Aorta (tissue), 5 donors: Measurements from ENCODE around the gene FAM151A. TPM values are rescaled to one million over a fixed set of nuclear protein-coding genes. Genes with fewer than 3 reads are reported as not detected.

Experiments
- ATAC-seq: fragments of 200-7000 bp; cut with Tn5 transposase; one replicate; pipeline ENCODE4 v1.9.1; 2022; ENCODE audit warnings: moderate library complexity; ENCODE audit not compliant: low FRiP score
- DNase-seq, 2 donors: peaks; one replicate each; pipeline ENCODE4 v3.0.0-alpha.2; 2020
- H3K27ac ChIP-seq, 2 donors: one replicate each; pipeline ENCODE4 v1.5.1; 2013; ENCODE audit warnings: low read length in 2 of 2, mild to moderate bottlenecking in 2 of 2, moderate library complexity in 2 of 2, control low read depth in 1 of 2, inconsistent platforms in 1 of 2, low read depth in 1 of 2
- H3K27me3 ChIP-seq, 2 donors: one replicate each; pipeline ENCODE4 v1.6.1; 2013; ENCODE audit warnings: control low read depth in 1 of 2, low read length in 1 of 2, mild to moderate bottlenecking in 1 of 2, moderate library complexity in 1 of 2; ENCODE audit not compliant: insufficient read depth in 2 of 2, control insufficient read depth in 1 of 2
- H3K36me3 ChIP-seq, 2 donors: one replicate each; pipeline ENCODE4 v1.6.1; 2013; ENCODE audit warnings: control low read depth in 1 of 2, low read length in 1 of 2, mild to moderate bottlenecking in 1 of 2; ENCODE audit not compliant: insufficient read depth in 2 of 2, control insufficient read depth in 1 of 2
- H3K4me1 ChIP-seq, 2 donors: one replicate each; pipeline ENCODE4 v1.6.1; 2013; ENCODE audit warnings: low read length in 2 of 2, control low read depth in 1 of 2, mild to moderate bottlenecking in 1 of 2, moderate library complexity in 1 of 2; ENCODE audit not compliant: insufficient read depth in 2 of 2, control insufficient read depth in 1 of 2
- H3K4me3 ChIP-seq, 2 donors: one replicate each; pipeline ENCODE4 v1.5.1; 2013; ENCODE audit warnings: low read length in 2 of 2, control low read depth in 1 of 2, mild to moderate bottlenecking in 1 of 2
- H3K9me3 ChIP-seq: one replicate; pipeline ENCODE4 v1.6.1; 2013; ENCODE audit warnings: mild to moderate bottlenecking, low read length; ENCODE audit not compliant: control insufficient read depth
- WGBS, 2 donors: extraction: QIAGEN DNeasy Blood & Tissue Kit; methylation state at CpG; one replicate each; pipeline ENCODE4 v1.1.7; 2013; 5-methylcytosine and 5-hydroxymethylcytosine counted together
- intact Hi-C, 2 donors: fragments of 100-400 bp; cut with DNase I; formaldehyde crosslinking; loops; one replicate each; pipeline versions ENCODE4 v1.14.2 to v1.15.0; 2022
- polyA plus RNA-seq, 2 donors: library from polyadenylated mRNA; stranded (reverse); fragments of 200-250 nt; gene quantifications; one replicate each; pipeline ENCODE4 v1.2.3, GENCODE V29; 2013
- total RNA-seq, 2 donors: library from RNA; stranded (reverse); fragmentation: NEBNext Ultra II Directional; extraction: Animal tissue kit (Norgen Biotek cat#: 25700); gene quantifications; one replicate each; pipeline ENCODE4 v1.2.1, GENCODE V29; 2021
- donor health status: healthy with polysubstance abuse.
- donor health status: Bipolar disorder and iron deficiency.
- donor health status: DM: no; HTN: no; CAD: no.
- donor health status: DM: no; HTN: no; CAD: no.
- donor health status: DM: yes; HTN: yes; CAD: no.

FAM151A gene
- total and polyA plus RNA-seq, 4 donors = 0.08 TPM; not detected in 3

DNA sequence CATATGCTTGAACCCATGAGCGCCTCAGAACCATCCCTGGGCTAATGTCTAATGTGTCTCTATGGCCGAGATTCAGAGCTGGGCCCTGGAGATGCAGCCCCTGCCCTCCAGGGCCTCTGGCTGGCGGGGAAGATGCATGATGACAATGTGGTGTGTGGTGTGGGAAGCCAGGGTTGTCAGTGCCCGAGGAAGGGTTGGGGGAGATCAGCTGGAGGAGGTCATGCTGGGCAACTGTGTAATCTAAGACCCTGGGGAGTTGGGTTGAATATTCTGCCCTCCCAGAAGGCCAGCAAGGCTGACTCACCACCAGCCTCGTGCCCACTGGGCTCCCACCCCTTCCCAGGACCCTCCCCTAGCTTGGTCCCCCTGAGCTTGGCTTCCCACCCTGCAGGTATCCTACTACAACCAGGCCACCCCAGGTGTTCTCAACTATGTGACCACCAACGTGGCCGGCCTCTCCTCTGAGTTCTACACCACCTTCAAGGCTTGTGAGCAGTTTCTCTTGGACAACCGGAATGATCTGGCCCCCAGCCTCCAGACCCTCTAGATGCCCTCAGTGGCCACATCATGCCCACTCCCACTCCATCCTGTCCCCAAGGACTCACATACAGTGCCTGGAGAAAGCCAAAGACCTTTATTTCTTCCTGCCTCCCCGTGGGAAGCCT is 14.6 kb downstream of the FAM151A start:
- Histone ChIP-seq H3K27ac (no peak overlapping the region), H3K4me3 (no peak overlapping the region), H3K9me3 (no peaks in the 10 kb centered on the region), H3K36me3 (peaks cover 0 to 4% of the 10 kb centered on the region in 2 donors), H3K27me3 (no peaks in the 10 kb centered on the region), H3K4me1 (no peaks in the 10 kb centered on the region)
- intact Hi-C loops = no loop called here
- 84 to 85% methylated on average over 8 to 9 of the region's 9 CpGs for WGBS, 2 donors
- DNase-seq = no peak
- ATAC-seq = no peak

- WGBS, 2 donors = 88 to 90% methylated on average over 19 of the region's 19 CpGs
- no peaks in the 10 kb centered on the region for H3K9me3 ChIP-seq
- no peak for ATAC-seq
- H3K4me3 ChIP-seq = no peak overlapping the region
- H3K36me3 ChIP-seq = peaks cover 0 to 4% of the 10 kb centered on the region in 2 donors
- intact Hi-C loops = no loop called here
- no peaks in the 10 kb centered on the region for H3K27me3 ChIP-seq
- H3K4me1 ChIP-seq = no peaks in the 10 kb centered on the region
- DNase-seq = no peak
- H3K27ac ChIP-seq = no peak overlapping the region
Observed at GRCh38 chr1:54607821-54608565, 15.3 kb downstream of the FAM151A start.

DNA sequence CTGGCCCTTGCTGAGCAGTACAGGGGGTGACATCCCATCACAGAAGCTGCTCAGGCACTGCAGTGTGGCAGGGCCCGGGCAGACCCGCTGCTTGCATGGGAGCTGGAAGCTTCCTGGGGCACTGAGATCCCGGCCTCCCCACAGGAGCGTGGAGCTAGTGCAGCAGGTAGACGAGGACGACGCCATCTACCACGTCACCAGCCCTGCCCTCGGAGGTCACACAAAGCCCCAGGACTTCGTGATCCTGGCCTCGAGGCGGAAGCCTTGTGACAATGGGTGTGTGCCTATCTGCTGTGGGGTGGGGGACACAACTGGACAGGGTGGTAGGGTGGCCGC is 16.4 kb downstream of the FAM151A start:
- Histone ChIP-seq H3K27ac (no peak overlapping the region), H3K4me3 (no peak overlapping the region), H3K9me3 (no peaks in the 10 kb centered on the region), H3K36me3 (peaks cover 0 to 4% of the 10 kb centered on the region in 2 donors), H3K27me3 (no peaks in the 10 kb centered on the region), H3K4me1 (no peaks in the 10 kb centered on the region)
- no peak for ATAC-seq
- 94% methylated on average over 13 of the region's 13 CpGs for WGBS, 2 donors
- DNase-seq = no peak
- intact Hi-C loops = no loop called here

DNA sequence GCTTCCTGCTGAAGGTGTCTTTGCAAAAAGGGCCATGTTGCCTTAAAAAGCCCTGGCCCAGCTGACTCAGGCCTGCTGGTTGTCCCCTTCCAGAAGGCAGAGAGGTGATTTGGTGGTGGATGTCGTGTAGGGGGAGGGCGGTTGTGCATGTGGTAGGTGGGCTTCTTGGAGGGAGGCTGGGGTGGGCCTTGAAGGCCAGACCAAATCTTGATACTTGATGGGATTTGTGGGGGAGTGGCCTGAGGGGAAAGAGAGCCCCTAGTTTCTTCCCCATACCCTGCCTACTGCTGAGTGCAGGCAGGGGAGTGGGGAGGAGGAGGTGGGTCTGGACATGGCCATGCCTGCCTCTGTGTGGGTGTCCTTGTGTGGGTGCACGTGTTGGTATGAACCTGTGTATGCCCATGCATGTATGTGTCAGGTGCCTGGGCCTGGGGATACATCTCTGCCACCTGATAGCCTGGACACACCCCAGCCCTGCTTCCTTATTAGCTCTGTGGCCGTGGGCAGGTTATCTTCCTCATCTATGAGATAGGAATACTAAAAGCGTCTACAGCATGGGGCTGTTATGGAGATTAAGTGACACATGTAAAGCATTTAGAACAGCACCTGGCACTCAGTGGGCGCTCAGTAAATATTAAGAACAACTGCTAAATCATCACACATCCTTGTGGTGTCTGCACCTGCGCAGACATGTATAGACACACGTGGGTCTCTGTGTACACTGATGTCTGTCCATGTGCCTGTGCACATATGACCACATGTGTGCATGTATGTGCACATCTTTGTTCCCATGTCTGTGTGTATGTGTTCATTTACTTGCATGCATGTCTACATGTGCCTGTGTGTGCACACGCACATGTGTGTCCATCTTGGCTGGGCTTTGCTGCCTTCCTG is 17.0 kb downstream of the FAM151A start:
- Histone ChIP-seq H3K36me3 (peaks cover 0 to 4% of the 10 kb centered on the region in 2 donors), H3K27me3 (no peaks in the 10 kb centered on the region), H3K4me1 (no peaks in the 10 kb centered on the region), H3K9me3 (no peaks in the 10 kb centered on the region), H3K27ac (no peak overlapping the region), H3K4me3 (no peak overlapping the region)
- intact Hi-C loops = no loop called here
- ATAC-seq = no peak
- 91 to 92% methylated on average over 9 of the region's 9 CpGs for WGBS, 2 donors
- DNase-seq = no peak

DNA sequence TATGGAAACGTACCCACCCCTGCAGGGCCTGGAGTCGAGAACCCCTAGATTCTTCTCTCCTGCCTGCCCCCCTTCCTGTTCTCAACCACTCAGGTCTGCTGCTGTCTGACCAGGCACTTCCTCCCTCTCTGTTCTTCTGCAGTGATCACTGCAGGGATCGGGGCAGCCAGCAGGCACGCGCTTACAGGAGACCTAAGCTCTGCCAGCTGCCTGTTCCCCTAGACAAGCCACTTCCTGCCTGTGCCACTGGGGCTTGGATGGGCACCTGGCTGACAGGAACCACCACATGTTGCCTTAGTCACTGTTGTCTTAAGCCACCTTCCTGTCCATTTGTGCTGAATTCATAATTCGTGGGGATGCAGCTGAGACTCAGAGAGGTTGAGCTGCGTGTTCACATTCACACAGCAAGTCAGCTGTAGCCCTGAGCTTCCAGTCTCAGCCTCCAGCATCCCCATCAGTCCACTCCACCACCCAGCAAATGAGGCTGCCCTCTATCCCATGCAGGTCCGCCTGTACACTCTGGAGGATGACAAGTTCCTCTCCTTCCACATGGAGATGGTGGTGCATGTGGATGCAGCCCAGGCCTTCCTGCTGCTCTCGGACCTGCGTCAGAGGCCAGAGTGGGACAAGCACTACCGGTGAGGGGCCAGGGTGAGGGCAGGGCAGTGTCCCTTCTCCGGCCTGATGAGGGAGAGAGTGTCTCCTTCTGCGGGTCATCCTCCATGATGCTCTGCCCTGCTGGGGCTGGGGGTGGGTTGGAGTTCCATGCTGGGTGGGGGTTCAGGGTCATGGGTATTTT is 18.6 kb downstream of the FAM151A start:
- Histone ChIP-seq H3K36me3 (peaks cover 0 to 4% of the 10 kb centered on the region in 2 donors), H3K9me3 (no peaks in the 10 kb centered on the region), H3K27me3 (no peaks in the 10 kb centered on the region), H3K27ac (no peak overlapping the region), H3K4me1 (no peaks in the 10 kb centered on the region), H3K4me3 (no peak overlapping the region)
- 86 to 89% methylated on average over 13 of the region's 13 CpGs for WGBS, 2 donors
- no peak for ATAC-seq
- no peak for DNase-seq
- intact Hi-C loops = no loop called here

GRCh38 chr1:54604051-54604450 is 19.3 kb downstream of the FAM151A start:
- Histone ChIP-seq H3K4me1 (no peaks in the 10 kb centered on the region), H3K36me3 (peaks cover 0 to 4% of the 10 kb centered on the region in 2 donors), H3K9me3 (no peaks in the 10 kb centered on the region), H3K27me3 (no peaks in the 10 kb centered on the region), H3K27ac (no peak overlapping the region), H3K4me3 (no peak overlapping the region)
- ATAC-seq (no peak), DNase-seq (no peak)
- WGBS, 2 donors = 88 to 90% methylated on average over 7 of the region's 7 CpGs
- intact Hi-C loops = no loop called here

DNA sequence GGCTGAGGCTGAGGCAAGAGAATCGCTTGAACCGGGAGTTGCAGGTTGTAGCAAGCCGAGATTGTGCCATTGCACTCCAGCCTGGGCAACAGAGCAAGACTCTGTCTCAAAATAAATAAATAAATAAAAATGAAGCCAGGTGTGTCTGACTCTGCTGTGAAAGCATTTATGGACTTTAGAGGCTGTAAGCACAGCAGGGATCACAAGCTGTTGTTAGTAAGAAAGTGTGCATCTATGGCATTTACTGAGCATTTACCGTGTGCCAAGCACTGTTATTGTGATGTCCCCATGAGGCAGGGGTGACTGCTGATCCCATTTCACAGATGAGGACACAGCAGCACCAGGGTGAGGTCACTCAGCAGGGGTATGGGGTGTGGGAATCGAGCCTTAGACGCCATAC is 20.1 kb downstream of the FAM151A start:
- WGBS, 2 donors = 94 to 95% methylated on average over 6 of the region's 6 CpGs
- H3K27ac ChIP-seq = no peak overlapping the region
- no peaks in the 10 kb centered on the region for H3K27me3 ChIP-seq
- peaks cover 0 to 4% of the 10 kb centered on the region in 2 donors for H3K36me3 ChIP-seq
- intact Hi-C loops = no loop called here
- no peaks in the 10 kb centered on the region for H3K9me3 ChIP-seq
- H3K4me1 ChIP-seq = no peaks in the 10 kb centered on the region
- ATAC-seq (no peak), DNase-seq (no peak)
- H3K4me3 ChIP-seq = no peak overlapping the region

DNA sequence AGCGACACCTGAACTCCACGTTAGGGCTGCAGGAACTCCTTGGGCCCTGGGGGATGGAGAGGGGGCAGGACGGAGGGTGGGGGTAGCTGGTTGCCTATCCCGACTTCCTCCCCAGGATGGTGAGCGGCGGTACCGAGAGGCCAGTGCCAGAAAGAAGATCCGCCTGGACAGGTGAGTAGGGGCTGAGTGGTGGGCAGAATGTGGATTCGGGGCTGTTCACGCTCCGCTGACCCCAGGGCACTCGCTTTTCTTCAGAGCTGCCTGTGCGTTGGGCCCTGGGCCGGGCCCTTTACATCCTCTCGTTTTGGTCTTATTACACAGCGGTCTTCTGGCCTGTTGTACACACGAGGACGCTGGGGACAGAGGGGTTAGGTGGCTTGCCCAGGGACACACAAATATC is 20.8 kb downstream of the FAM151A start:
- ATAC-seq (no peak), DNase-seq (no peak)
- 94 to 95% methylated on average over 18 of the region's 18 CpGs for WGBS, 2 donors
- Histone ChIP-seq H3K27me3 (no peaks in the 10 kb centered on the region), H3K36me3 (peaks cover under 1 to 5% of the 10 kb centered on the region in 2 donors), H3K4me3 (no peak overlapping the region), H3K4me1 (no peaks in the 10 kb centered on the region), H3K27ac (no peak overlapping the region), H3K9me3 (no peaks in the 10 kb centered on the region)
- intact Hi-C loops = no loop called here
